IPS-15b (cell line): ENCODE measurements around the gene LRP11.
"Not testable (repeated sequence)": the region's sequence is repeated elsewhere in the genome, so short reads cannot be mapped to it uniquely, and the experiment has no call there.

Source experiments
- H3K27me3 ChIP-seq: one replicate; pipeline ENCODE4 v1.6.1; 2013; ENCODE audit warnings: low read length; ENCODE audit not compliant: control insufficient read depth, insufficient read depth
- H3K36me3 ChIP-seq: one replicate; pipeline ENCODE4 v1.6.1; 2013; ENCODE audit warnings: low read length; ENCODE audit not compliant: control insufficient read depth, insufficient read depth
- H3K4me1 ChIP-seq: one replicate; pipeline ENCODE4 v1.6.1; 2013; ENCODE audit warnings: mild to moderate bottlenecking, low read length; ENCODE audit not compliant: control insufficient read depth, insufficient read depth
- H3K4me3 ChIP-seq: one replicate; pipeline ENCODE4 v1.5.1; 2013; ENCODE audit warnings: low read depth, low read length
- H3K9ac ChIP-seq: one replicate; pipeline ENCODE4 v1.6.1; 2013; ENCODE audit warnings: low read depth, mild to moderate bottlenecking, low read length
- H3K9me3 ChIP-seq: one replicate; pipeline ENCODE4 v1.6.1; 2013; ENCODE audit warnings: mild to moderate bottlenecking, low read length; ENCODE audit not compliant: control insufficient read depth, insufficient read depth

Gene LRP11

GRCh38 chr6:149863698-149864577 is at the start of gene LRP11:
LRP11 (minus strand) TSS chr6:149864359; CDS start chr6:149864020, 339 bp downstream.
- Histone ChIP-seq H3K4me3 (peak within 1 kb of the TSS; percentile 72), H3K36me3 (no peaks in the 10 kb centered on the region), H3K9me3 (no peaks in the 10 kb centered on the region), H3K4me1 (peaks cover 16% of the 10 kb centered on the region), H3K9ac (peak within 1 kb of the TSS; percentile 54), H3K27me3 (peaks cover 20% of the 10 kb centered on the region)

- H3K27me3 ChIP-seq, result peaks cover 15% of the 10 kb centered on the region
- H3K36me3 ChIP-seq, result no peaks in the 10 kb centered on the region
- H3K4me3 ChIP-seq, result no peak overlapping the region
- no peaks in the 10 kb centered on the region for H3K4me1 ChIP-seq
- H3K9me3 ChIP-seq, result no peaks in the 10 kb centered on the region
- H3K9ac ChIP-seq, result no peak overlapping the region
These were observed 49.5 kb upstream of the LRP11 start for GRCh38 chr6:149913540-149914240.

GRCh38 chr6:149913085-149913484 is 48.9 kb upstream of the LRP11 start:
- Histone ChIP-seq H3K9me3 (no peaks in the 10 kb centered on the region), H3K4me3 (no peak overlapping the region), H3K9ac (no peak overlapping the region), H3K36me3 (no peaks in the 10 kb centered on the region), H3K4me1 (no peaks in the 10 kb centered on the region), H3K27me3 (peaks cover 10% of the 10 kb centered on the region)

- H3K27me3 ChIP-seq, H3K4me1 ChIP-seq, H3K4me3 ChIP-seq, H3K9ac ChIP-seq, H3K36me3 ChIP-seq, H3K9me3 ChIP-seq: not testable (repeated sequence)
These were observed 48.5 kb upstream of the LRP11 start for GRCh38 chr6:149912680-149913079.

GRCh38 chr6:149910721-149911151 is 46.6 kb upstream of the LRP11 start:
- Histone ChIP-seq H3K27me3 (peaks cover 6% of the 10 kb centered on the region), H3K36me3 (no peaks in the 10 kb centered on the region), H3K4me1 (no peaks in the 10 kb centered on the region), H3K4me3 (no peak overlapping the region), H3K9ac (no peak overlapping the region), H3K9me3 (no peaks in the 10 kb centered on the region)

- no peak overlapping the region for H3K4me3 ChIP-seq
- peaks cover 6% of the 10 kb centered on the region for H3K27me3 ChIP-seq
- no peaks in the 10 kb centered on the region for H3K9me3 ChIP-seq
- no peak overlapping the region for H3K9ac ChIP-seq
- no peaks in the 10 kb centered on the region for H3K4me1 ChIP-seq
- H3K36me3 ChIP-seq, result no peaks in the 10 kb centered on the region
These were observed 45.7 kb upstream of the LRP11 start for GRCh38 chr6:149909701-149910470.

GRCh38 chr6:149908480-149908879 is 44.3 kb upstream of the LRP11 start:
- not testable (repeated sequence) for H3K4me1 ChIP-seq, H3K27me3 ChIP-seq

GRCh38 chr6:149907317-149907716 is 43.2 kb upstream of the LRP11 start:
- H3K4me1 ChIP-seq, result no peaks in the 10 kb centered on the region
- no peak overlapping the region for H3K4me3 ChIP-seq
- H3K36me3 ChIP-seq, result no peaks in the 10 kb centered on the region
- no peaks in the 10 kb centered on the region for H3K9me3 ChIP-seq
- no peaks in the 10 kb centered on the region for H3K27me3 ChIP-seq
- no peak overlapping the region for H3K9ac ChIP-seq

More at GRCh38 chr6:149908480-149908879, 44.3 kb upstream of the LRP11 start:
- not testable (repeated sequence) for H3K4me3 ChIP-seq, H3K9me3 ChIP-seq, H3K36me3 ChIP-seq, H3K9ac ChIP-seq

- Histone ChIP-seq H3K9me3 (no peaks in the 10 kb centered on the region), H3K27me3 (no peaks in the 10 kb centered on the region), H3K9ac (no peak overlapping the region), H3K4me3 (no peak overlapping the region), H3K4me1 (no peaks in the 10 kb centered on the region), H3K36me3 (no peaks in the 10 kb centered on the region)
These were observed 42.2 kb upstream of the LRP11 start for GRCh38 chr6:149906405-149906804.

- Histone ChIP-seq H3K4me1 (no peaks in the 10 kb centered on the region), H3K9me3 (no peaks in the 10 kb centered on the region), H3K36me3 (no peaks in the 10 kb centered on the region), H3K27me3 (no peaks in the 10 kb centered on the region), H3K9ac (no peak overlapping the region), H3K4me3 (no peak overlapping the region)
These were observed 41.8 kb upstream of the LRP11 start for GRCh38 chr6:149905911-149906371.

- Histone ChIP-seq H3K36me3 (no peaks in the 10 kb centered on the region), H3K9me3 (no peaks in the 10 kb centered on the region), H3K4me1 (no peaks in the 10 kb centered on the region), H3K27me3 (no peaks in the 10 kb centered on the region), H3K4me3 (no peak overlapping the region), H3K9ac (no peak overlapping the region)
These were observed 41.3 kb upstream of the LRP11 start for GRCh38 chr6:149905371-149905910.
